ENCODE measurements around the gene ZC3H12C.

ZC3H12C gene

DNA sequence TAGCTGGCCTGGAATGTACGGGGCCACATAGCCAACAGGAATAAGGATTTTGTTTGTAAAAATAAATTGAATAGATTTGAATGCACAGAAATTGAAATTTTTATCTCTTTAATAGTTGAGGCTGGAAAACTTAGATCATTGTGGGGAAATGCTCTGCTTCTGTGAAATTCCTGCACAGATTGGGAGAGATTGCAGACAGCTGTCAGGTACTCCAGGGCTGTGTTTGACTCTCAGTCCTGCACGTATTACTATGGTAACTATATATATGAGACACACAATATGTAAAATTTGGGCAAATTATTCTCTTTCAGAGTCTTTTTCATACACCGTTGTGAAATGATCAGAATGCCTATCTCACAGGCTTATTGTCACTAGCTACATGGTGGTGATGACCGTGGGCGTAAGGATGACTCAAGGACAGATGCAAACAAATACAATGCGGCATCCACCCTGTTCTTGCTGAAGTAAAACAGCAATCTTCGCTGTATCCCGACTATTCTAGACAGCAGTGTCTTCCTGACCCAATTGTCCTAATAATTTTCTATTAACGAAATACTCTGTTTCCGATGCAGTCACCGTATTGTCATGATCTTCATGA is 79.4 kb downstream of the ZC3H12C start:
- H3K9ac ChIP-seq (ENCODE audit: low read depth, low read length), result no peak overlapping the region
- no peaks in the 10 kb centered on the region for H3K9me3 ChIP-seq (ENCODE audit: insufficient read depth, low read depth, low read length)
- H3K4me1 ChIP-seq (ENCODE audit: insufficient read depth, low read length), result peaks cover 35% of the 10 kb centered on the region
- H3K27me3 ChIP-seq (ENCODE audit: insufficient read depth, low read length), result no peaks in the 10 kb centered on the region
- peak overlapping the region; percentile 84; the same call in 1 of the 2 replicates for H3K27ac ChIP-seq (ENCODE audit: low read depth, low read length)
- H3K4me3 ChIP-seq (ENCODE audit: low read length), result no peak overlapping the region
- 88% methylated on average over 10 of the region's 11 CpGs for WGBS
- no peaks in the 10 kb centered on the region for H3K36me3 ChIP-seq (ENCODE audit: insufficient read depth, low read length)

DNA sequence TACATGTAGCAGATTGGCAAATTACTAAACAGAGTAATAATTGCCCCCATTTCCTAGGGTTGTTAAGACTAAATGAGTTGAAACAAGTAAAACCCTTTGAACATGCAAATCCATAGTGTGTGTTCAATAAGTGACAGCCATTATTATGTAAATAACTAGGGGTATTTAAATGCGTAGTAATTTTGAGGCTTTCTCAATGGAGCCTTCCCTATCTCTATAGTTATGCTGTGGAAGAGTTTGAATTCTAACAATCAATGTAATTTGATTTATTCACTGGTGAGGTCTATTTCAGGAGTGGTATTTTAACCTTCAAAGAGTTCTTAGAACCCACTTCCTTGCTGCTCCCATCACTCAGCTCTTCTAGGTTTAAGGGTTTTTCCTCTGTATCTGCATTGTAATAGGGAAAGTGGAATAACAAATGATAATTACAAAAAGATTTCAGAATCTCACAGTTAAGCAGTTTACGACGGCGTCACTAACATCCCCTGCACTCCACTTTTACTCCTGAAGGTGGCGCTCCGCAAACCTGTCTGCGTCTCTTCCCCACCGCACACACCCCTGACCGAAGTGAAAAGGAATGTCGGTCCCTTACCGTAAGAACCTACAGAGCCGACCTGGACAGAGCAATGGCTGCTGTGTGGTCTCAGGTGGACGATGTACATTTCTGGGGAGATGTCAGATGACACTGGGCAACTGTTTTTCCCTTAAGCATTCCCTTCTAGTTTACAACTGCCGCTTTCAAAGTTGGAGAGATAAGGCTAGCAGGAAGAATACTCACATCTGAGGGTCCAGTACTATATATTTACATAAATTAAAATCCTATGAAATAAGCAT is 80.8 kb downstream of the ZC3H12C start:
- H3K36me3 ChIP-seq (ENCODE audit: insufficient read depth, low read length), result no peaks in the 10 kb centered on the region
- no peaks in the 10 kb centered on the region for H3K27me3 ChIP-seq (ENCODE audit: insufficient read depth, low read length)
- H3K9ac ChIP-seq (ENCODE audit: low read depth, low read length), result no peak overlapping the region

DNA sequence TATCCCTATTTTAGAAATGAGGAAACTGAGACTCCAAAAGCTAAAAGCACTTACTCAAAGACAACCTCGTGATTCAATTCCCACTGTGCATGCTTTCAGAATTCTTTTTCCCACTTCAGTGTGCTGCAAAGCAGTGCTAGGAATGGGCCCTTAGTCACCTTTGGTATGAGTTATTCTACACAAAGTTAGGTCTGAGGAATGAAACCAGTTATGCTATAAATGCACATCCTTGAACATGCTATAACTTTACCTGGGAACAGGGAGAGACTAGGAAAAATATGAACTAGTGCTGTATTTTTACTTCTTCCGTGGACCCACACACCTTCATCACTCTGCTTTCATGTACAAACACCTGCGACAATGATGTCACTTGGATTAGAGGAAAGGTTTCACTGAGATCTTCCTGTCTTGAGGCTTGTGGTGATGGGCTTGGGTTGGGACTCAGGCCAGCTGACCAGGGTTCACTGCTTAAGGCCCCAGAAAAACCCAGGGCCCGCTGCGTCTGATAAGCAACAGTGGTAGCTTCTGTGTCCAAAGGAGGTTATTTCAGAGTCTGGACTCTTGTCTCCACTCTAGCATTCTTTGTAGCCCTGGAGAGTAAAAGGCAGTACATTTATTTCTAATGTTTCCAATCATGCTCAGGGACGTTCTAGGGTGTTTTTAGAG is 81.6 kb downstream of the ZC3H12C start:
- peak overlapping the region; percentile 84; the same call in 1 of the 2 replicates for H3K27ac ChIP-seq (ENCODE audit: low read depth, low read length)
- no peaks in the 10 kb centered on the region for H3K9me3 ChIP-seq (ENCODE audit: insufficient read depth, low read depth, low read length)
- H3K36me3 ChIP-seq (ENCODE audit: insufficient read depth, low read length), result no peaks in the 10 kb centered on the region
- H3K4me3 ChIP-seq (ENCODE audit: low read length), result peak overlapping the region; percentile 29
- no peaks in the 10 kb centered on the region for H3K27me3 ChIP-seq (ENCODE audit: insufficient read depth, low read length)
- peaks cover 35% of the 10 kb centered on the region for H3K4me1 ChIP-seq (ENCODE audit: insufficient read depth, low read length)
- no peak overlapping the region for H3K9ac ChIP-seq (ENCODE audit: low read depth, low read length)
- 79% methylated on average over 5 of the region's 6 CpGs for WGBS

More for the DNA sequence above, 80.8 kb downstream of the ZC3H12C start:
- Histone ChIP-seq H3K4me1 (ENCODE audit: insufficient read depth, low read length) (peaks cover 35% of the 10 kb centered on the region), H3K4me3 (ENCODE audit: low read length) (peak overlapping the region; percentile 29), H3K9me3 (ENCODE audit: insufficient read depth, low read depth, low read length) (no peaks in the 10 kb centered on the region), H3K27ac (ENCODE audit: low read depth, low read length) (peak overlapping the region; percentile 84; the same call in 1 of the 2 replicates)
- WGBS, result 6% methylated on average over 14 of the region's 14 CpGs

DNA sequence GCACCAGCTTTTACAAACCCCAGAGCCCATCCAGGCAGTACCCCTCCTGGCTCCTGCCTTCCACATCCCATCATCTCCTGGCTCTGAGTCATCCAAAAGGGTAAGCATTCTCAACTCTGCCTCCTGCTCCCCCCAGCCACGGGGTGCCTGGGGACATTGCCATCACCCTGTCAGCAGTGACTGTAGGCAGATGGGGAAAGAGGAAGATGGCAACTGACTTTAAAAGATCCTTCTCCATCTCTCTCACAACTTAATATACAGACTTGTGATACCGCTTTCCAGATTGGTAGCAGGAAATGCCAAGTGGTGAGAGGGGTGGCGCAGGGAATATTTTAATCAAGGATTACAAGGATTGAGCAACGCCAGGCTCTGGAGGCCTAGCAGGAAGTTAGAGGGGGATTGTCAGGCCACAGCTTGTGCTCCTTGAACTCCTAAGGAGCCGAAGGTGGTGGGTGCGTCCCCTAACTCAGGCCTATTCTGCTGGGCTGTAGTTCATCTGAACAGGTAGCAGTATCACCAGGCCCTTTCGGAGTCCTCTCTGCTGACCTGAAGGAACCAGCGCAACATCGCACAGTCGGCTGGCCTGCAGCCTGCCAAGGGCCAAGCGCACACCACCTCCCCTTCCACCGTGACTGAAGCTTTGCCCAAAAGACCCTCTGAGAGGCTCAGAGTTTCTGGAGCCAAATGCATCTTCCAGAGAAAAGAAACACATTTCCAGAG is 83.3 kb downstream of the ZC3H12C start:
- H3K9me3 ChIP-seq (ENCODE audit: insufficient read depth, low read depth, low read length), result no peaks in the 10 kb centered on the region
- H3K4me1 ChIP-seq (ENCODE audit: insufficient read depth, low read length), result peaks cover 35% of the 10 kb centered on the region
- 86% methylated on average over 12 of the region's 12 CpGs for WGBS
- H3K4me3 ChIP-seq (ENCODE audit: low read length), result no peak overlapping the region
- H3K27me3 ChIP-seq (ENCODE audit: insufficient read depth, low read length), result no peaks in the 10 kb centered on the region
- H3K36me3 ChIP-seq (ENCODE audit: insufficient read depth, low read length), result no peaks in the 10 kb centered on the region
- H3K27ac ChIP-seq (ENCODE audit: low read depth, low read length), result no peak overlapping the region
- no peak overlapping the region for H3K9ac ChIP-seq (ENCODE audit: low read depth, low read length)

DNA sequence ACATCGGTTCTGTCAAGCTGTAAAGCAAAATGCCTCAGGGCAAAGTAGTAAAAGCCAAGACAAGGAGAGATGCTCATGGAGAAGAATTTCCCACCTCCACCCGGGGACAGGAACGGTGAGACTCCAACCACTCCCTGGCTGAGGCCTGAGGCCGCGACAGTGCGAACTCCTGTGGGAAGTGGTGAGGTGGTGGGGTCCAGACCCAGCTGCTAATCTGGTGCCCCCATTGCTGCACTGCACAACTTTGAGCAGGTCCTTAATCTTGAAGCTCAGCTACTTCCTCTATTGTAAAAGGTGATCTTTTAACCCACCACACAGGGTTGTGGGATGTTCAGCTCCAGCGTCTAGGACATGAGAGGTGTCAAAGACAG is 83.9 kb downstream of the ZC3H12C start:
- Histone ChIP-seq H3K4me3 (ENCODE audit: low read length) (no peak overlapping the region), H3K9ac (ENCODE audit: low read depth, low read length) (no peak overlapping the region), H3K9me3 (ENCODE audit: insufficient read depth, low read depth, low read length) (no peaks in the 10 kb centered on the region), H3K27ac (ENCODE audit: low read depth, low read length) (no peak overlapping the region), H3K4me1 (ENCODE audit: insufficient read depth, low read length) (peaks cover 35% of the 10 kb centered on the region), H3K27me3 (ENCODE audit: insufficient read depth, low read length) (no peaks in the 10 kb centered on the region), H3K36me3 (ENCODE audit: insufficient read depth, low read length) (no peaks in the 10 kb centered on the region)
- WGBS, result 95% methylated on average over 7 of the region's 7 CpGs

DNA sequence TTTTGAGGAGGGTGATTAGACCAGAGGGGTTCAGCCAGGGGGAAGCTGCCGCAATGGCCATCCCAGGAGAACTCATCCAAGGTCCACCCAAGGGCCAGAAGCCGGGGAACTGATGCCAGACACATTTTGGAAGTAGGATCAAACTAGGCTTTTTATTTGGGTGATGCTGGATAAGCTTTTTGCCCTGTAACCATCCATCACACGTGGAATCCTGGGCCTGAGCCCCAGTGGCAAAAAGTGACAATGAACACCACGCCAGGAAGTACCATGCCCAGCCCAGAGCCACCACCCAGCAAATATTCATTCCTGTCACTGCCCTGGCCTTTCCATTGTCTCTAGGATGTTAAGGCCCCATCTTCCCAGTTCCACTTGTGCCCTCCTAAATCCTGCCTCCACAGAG is 85.9 kb downstream of the ZC3H12C start:
- Histone ChIP-seq H3K27me3 (ENCODE audit: insufficient read depth, low read length) (no peaks in the 10 kb centered on the region), H3K36me3 (ENCODE audit: insufficient read depth, low read length) (no peaks in the 10 kb centered on the region), H3K9me3 (ENCODE audit: insufficient read depth, low read depth, low read length) (no peaks in the 10 kb centered on the region), H3K4me3 (ENCODE audit: low read length) (no peak overlapping the region), H3K4me1 (ENCODE audit: insufficient read depth, low read length) (peaks cover 17% of the 10 kb centered on the region), H3K27ac (ENCODE audit: low read depth, low read length) (no peak overlapping the region), H3K9ac (ENCODE audit: low read depth, low read length) (no peak overlapping the region)
- 93% methylated on average over 4 of the region's 4 CpGs for WGBS

DNA sequence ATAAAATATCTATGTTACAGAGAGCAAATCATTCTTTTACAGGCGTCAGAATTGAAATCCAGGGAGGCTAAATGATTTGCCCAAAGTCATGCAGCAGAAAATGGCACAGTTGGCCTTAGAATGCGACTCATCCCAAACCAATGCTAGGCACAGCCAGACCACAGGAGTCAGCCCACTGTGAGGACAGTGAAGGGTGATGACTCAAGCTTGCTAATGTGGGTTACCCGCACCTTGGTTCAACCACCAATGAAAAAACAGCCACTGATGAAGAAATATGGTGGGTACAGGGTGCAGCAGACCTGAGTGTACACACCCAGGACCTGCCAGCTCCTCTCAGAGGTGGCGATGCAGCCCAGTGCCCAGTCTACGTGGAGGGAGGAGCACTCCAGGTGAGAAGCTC is 89.7 kb downstream of the ZC3H12C start:
- WGBS, result 94% methylated on average over 5 of the region's 5 CpGs
- Histone ChIP-seq H3K27me3 (ENCODE audit: insufficient read depth, low read length) (no peaks in the 10 kb centered on the region), H3K27ac (ENCODE audit: low read depth, low read length) (no peak overlapping the region), H3K36me3 (ENCODE audit: insufficient read depth, low read length) (no peaks in the 10 kb centered on the region), H3K4me1 (ENCODE audit: insufficient read depth, low read length) (peaks cover 20% of the 10 kb centered on the region), H3K9me3 (ENCODE audit: insufficient read depth, low read depth, low read length) (no peaks in the 10 kb centered on the region), H3K9ac (ENCODE audit: low read depth, low read length) (no peak overlapping the region), H3K4me3 (ENCODE audit: low read length) (no peak overlapping the region)

DNA sequence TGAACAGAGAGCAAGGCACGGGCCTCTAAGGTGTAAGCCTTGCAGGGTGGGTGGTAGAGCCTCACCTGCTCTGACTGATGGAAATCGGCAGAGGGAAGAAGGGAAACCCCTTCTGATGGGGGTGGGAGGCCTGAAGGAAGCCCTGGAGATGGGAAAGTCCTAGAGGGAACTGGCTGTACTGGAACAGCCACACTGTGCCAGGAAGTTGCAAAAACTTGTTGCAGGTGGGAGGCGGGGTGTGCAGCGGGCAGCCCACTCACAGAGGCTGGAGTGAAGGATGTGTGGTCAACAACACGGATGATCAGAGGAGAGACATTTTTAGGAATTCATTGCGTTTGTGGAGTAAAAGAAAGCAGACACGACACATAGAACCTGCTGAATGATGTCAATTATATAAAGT is 91.3 kb downstream of the ZC3H12C start:
- Histone ChIP-seq H3K4me3 (ENCODE audit: low read length) (no peak overlapping the region), H3K27ac (ENCODE audit: low read depth, low read length) (no peak overlapping the region), H3K36me3 (ENCODE audit: insufficient read depth, low read length) (no peaks in the 10 kb centered on the region), H3K27me3 (ENCODE audit: insufficient read depth, low read length) (no peaks in the 10 kb centered on the region), H3K4me1 (ENCODE audit: insufficient read depth, low read length) (peaks cover 20% of the 10 kb centered on the region), H3K9ac (ENCODE audit: low read depth, low read length) (no peak overlapping the region), H3K9me3 (ENCODE audit: insufficient read depth, low read depth, low read length) (no peaks in the 10 kb centered on the region)
- WGBS, result 93% methylated on average over 7 of the region's 7 CpGs

DNA sequence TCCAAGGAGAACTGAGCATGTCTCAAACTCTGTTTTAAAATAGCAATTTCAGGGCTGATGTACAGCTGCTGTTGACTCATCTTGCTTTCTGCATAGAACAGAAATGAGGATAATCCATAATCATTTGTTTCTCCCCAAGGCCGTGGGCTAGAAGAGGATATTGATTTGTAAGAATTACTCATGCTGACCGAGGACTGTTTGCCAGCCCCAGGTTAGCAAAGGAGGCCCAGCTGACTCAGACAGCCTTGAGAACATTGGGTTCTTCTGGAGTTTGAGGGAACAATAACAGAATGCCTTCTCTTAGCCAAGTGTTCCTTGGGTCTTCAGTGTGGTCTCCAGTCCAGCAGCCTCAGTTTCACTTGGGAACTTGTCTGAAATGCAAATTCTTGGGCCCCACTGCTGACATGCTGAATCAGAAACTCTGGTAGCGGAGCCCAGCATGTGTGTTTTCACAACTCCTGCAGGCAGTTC is 92.0 kb downstream of the ZC3H12C start:
- H3K9me3 ChIP-seq (ENCODE audit: insufficient read depth, low read depth, low read length), result no peaks in the 10 kb centered on the region
- H3K4me1 ChIP-seq (ENCODE audit: insufficient read depth, low read length), result peaks cover 20% of the 10 kb centered on the region
- no peaks in the 10 kb centered on the region for H3K27me3 ChIP-seq (ENCODE audit: insufficient read depth, low read length)
- no peak overlapping the region for H3K9ac ChIP-seq (ENCODE audit: low read depth, low read length)
- no peak overlapping the region for H3K27ac ChIP-seq (ENCODE audit: low read depth, low read length)
- no peak overlapping the region for H3K4me3 ChIP-seq (ENCODE audit: low read length)
- no peaks in the 10 kb centered on the region for H3K36me3 ChIP-seq (ENCODE audit: insufficient read depth, low read length)
- 83% methylated on average over 3 of the region's 3 CpGs for WGBS

DNA sequence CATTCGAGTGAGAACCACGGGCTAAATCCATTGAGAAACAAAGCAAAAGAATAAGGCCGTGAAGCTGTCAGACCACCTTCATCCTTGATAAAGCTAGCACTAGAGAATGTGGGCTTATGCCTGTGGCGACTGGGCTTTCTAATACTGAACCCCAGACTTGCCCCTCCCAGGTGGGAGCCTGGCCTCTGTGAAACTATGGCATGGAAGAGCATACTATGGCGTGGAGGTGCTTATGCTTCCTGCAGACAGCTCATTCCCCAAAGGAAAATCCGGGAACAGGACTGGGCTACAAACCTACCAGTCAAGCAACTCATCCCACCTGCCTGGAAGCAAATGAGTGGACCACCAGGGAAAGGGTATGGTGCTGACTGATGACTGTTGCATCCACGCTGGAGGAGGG is 92.4 kb downstream of the ZC3H12C start:
- Histone ChIP-seq H3K27me3 (ENCODE audit: insufficient read depth, low read length) (no peaks in the 10 kb centered on the region), H3K36me3 (ENCODE audit: insufficient read depth, low read length) (no peaks in the 10 kb centered on the region), H3K27ac (ENCODE audit: low read depth, low read length) (no peak overlapping the region), H3K4me3 (ENCODE audit: low read length) (no peak overlapping the region), H3K9me3 (ENCODE audit: insufficient read depth, low read depth, low read length) (no peaks in the 10 kb centered on the region), H3K9ac (ENCODE audit: low read depth, low read length) (no peak overlapping the region), H3K4me1 (ENCODE audit: insufficient read depth, low read length) (peaks cover 20% of the 10 kb centered on the region)
- 82% methylated on average over 7 of the region's 7 CpGs for whole genome bisulfite sequencing

DNA sequence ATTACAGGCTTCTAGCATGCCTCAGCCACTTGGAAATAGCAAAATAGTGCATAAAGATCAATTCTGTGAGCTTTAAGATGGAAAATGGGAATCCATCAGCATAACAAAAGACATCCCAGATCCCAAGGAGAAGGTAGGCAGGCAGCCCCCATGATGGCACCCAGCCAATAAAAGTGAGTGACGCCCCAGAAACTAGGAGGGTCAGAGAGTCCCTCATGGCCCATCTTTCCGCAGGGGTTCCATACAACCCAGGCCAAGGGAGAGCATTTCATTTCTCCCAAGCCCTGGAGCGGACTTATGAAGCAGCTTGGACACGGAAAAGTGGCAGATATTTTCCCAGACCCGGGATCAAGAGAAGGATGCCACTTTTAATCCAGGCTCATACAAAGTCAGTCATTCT is 93.3 kb downstream of the ZC3H12C start:
- no peaks in the 10 kb centered on the region for H3K36me3 ChIP-seq (ENCODE audit: insufficient read depth, low read length)
- H3K9me3 ChIP-seq (ENCODE audit: insufficient read depth, low read depth, low read length), result no peaks in the 10 kb centered on the region
- H3K4me1 ChIP-seq (ENCODE audit: insufficient read depth, low read length), result peaks cover 20% of the 10 kb centered on the region
- H3K9ac ChIP-seq (ENCODE audit: low read depth, low read length), result no peak overlapping the region
- no peak overlapping the region for H3K27ac ChIP-seq (ENCODE audit: low read depth, low read length)
- 86% methylated on average over 5 of the region's 5 CpGs for WGBS
- no peaks in the 10 kb centered on the region for H3K27me3 ChIP-seq (ENCODE audit: insufficient read depth, low read length)
- no peak overlapping the region for H3K4me3 ChIP-seq (ENCODE audit: low read length)

Data from HUES64 (cell line).